Esophagus muscularis mucosa (tissue), 4 donors: Measurements from ENCODE around the gene ALDH3B1. TPM values are rescaled to one million over a fixed set of nuclear protein-coding genes. Genes with fewer than 3 reads are reported as not detected.

ENCODE experiments used
- DNase-seq: peaks from one replicate; pipeline ENCODE4 v3.0.0-alpha.2; 2017; ENCODE audit errors: extremely low spot score
- H3K27ac ChIP-seq, 4 donors: fragments of 200-600 bp; sonication (generic); replicated peaks in 1 of 4; 1 replicate in 3 of 4; 2 replicates in 1 of 4; pipeline ENCODE4 v1.5.1; 2016 to 2019; ENCODE audit warnings: mild to moderate bottlenecking in 1 of 4
- H3K27me3 ChIP-seq, 4 donors: fragments of 200-600 bp; sonication (generic); one replicate each; pipeline versions ENCODE4 v1.5.1 to v1.6.0; 2016 to 2019
- H3K36me3 ChIP-seq, 4 donors: fragments of 200-600 bp; sonication (generic); one replicate each; pipeline ENCODE4 v1.5.1; 2016 to 2019
- H3K4me1 ChIP-seq, 4 donors: fragments of 200-600 bp; sonication (generic); one replicate each; pipeline ENCODE4 v1.5.1; 2016 to 2019
- H3K4me3 ChIP-seq, 4 donors: fragments of 200-600 bp; sonication (generic); 1 replicate in 2 of 4; 2 replicates in 2 of 4; pipeline ENCODE4 v1.5.1; 2016 to 2019; ENCODE audit warnings: mild to moderate bottlenecking in 4 of 4, moderate library complexity in 1 of 4
- H3K9me3 ChIP-seq, 4 donors: fragments of 200-600 bp; sonication (generic); 1 replicate in 3 of 4; 2 replicates in 1 of 4; pipeline ENCODE4 v1.5.1; 2016 to 2019
- CTCF ChIP-seq, 3 experiments: fragments of 200-600 bp in 2 of 3; fragments of 450-650 bp in 1 of 3; sonication (generic) in 2 of 3; IDR thresholded peaks; one replicate each; pipeline ENCODE4 v1.5.1; 2017 to 2019; ENCODE audit warnings: antibody characterized with exemption in 3 of 3, mild to moderate bottlenecking in 2 of 3, moderate library complexity in 1 of 3
- EP300 ChIP-seq: sonication (generic); formaldehyde crosslinking; IDR thresholded peaks from one replicate; pipeline ENCODE4 v1.6.1; 2017; ENCODE audit warnings: antibody characterized with exemption
- POLR2A ChIP-seq: fragments of 450-650 bp; IDR thresholded peaks from one replicate; pipeline ENCODE4 v1.6.1; 2017; ENCODE audit warnings: antibody characterized with exemption, moderate library complexity, mild to moderate bottlenecking, low read depth
- POLR2AphosphoS5 ChIP-seq, 2 donors: sonication (generic); formaldehyde crosslinking; IDR thresholded peaks; one replicate each; pipeline ENCODE4 v1.6.1; 2017; ENCODE audit warnings: antibody characterized with exemption in 2 of 2
- WGBS: methylation state at CpG from one replicate; pipeline ENCODE4 v1.1.5; 2018; 5-methylcytosine and 5-hydroxymethylcytosine counted together
- intact Hi-C: fragments of 100-400 bp; cut with DNase I; formaldehyde crosslinking; loops from one replicate; pipeline ENCODE4 v1.15.1; 2023
- total RNA-seq, 4 donors: library from RNA; depleted of rRNA; stranded (reverse); fragments of >200 nt; gene quantifications; one replicate each; pipeline versions ENCODE4 v1.1.0 to v1.2.1, GENCODE V29; 2016

Gene ALDH3B1
- total RNA-seq, 4 donors from 2014 or later: 10.6 to 17.2 (median 12.6) TPM

GRCh38 chr11:68003846-68004550, 6.1 kb upstream of the ALDH3B1 start, which contains the start of gene UNC93B1:
UNC93B1 (minus strand) TSS chr11:68004097; CDS start chr11:68004043, 54 bp downstream.
- Histone ChIP-seq H3K27me3 (no peaks in the 10 kb centered on the region), H3K9me3 (no peaks in the 10 kb centered on the region), H3K4me3 (peak within 1 kb of the TSS; percentile 68 to 98 (median 82)), H3K4me1 (peaks cover 5 to 30% (median 22%) of the 10 kb centered on the region in 4 donors), H3K36me3 (no peaks in the 10 kb centered on the region), H3K27ac (peak within 1 kb of the TSS; percentile 63 to 82 (median 75))
- TF ChIP-seq POLR2AphosphoS5 (IDR thresholded peaks at IDR 0.05) (peak; percentile 24 to 70), POLR2A (peak; percentile 38), CTCF (IDR thresholded peaks at IDR 0.05) (no peak)
- WGBS: 33% methylated on average over 1 of the region's 64 CpGs
- intact Hi-C loops: no loop called here
- DNase-seq: peak; percentile 95

GRCh38 chr11:68004551-68005335, 5.4 kb upstream of the ALDH3B1 start:
- H3K4me3 ChIP-seq: peak overlapping the region; percentile 68 to 98 (median 82)
- no peaks in the 10 kb centered on the region for H3K9me3 ChIP-seq
- DNase-seq: no peak
- WGBS: 75% methylated on average over 12 of the region's 14 CpGs
- TF ChIP-seq POLR2A (no peak), EP300 (no peak), POLR2AphosphoS5 (IDR thresholded peaks at IDR 0.05) (no peak), CTCF (IDR thresholded peaks at IDR 0.05) (no peak)
- H3K4me1 ChIP-seq: peaks cover 10 to 37% (median 29%) of the 10 kb centered on the region in 4 donors
- intact Hi-C loops: no loop called here
- H3K27ac ChIP-seq: peak overlapping the region in 1 of 4 donors; percentile 63
- no peaks in the 10 kb centered on the region for H3K36me3 ChIP-seq
- H3K27me3 ChIP-seq: no peaks in the 10 kb centered on the region

- Histone ChIP-seq H3K4me3 (no peak overlapping the region), H3K36me3 (no peaks in the 10 kb centered on the region), H3K27me3 (no peaks in the 10 kb centered on the region), H3K4me1 (peaks cover 25 to 56% (median 48%) of the 10 kb centered on the region in 4 donors), H3K27ac (no peak overlapping the region), H3K9me3 (no peaks in the 10 kb centered on the region)
- intact Hi-C loops: no loop called here
- WGBS: 98% methylated on average over 6 of the region's 7 CpGs
- DNase-seq: no peak
- no peak for TF ChIP-seq POLR2A
- no peak for TF ChIP-seq CTCF (IDR thresholded peaks at IDR 0.05)
- no peak for TF ChIP-seq POLR2AphosphoS5 (IDR thresholded peaks at IDR 0.05)
- TF ChIP-seq EP300: no peak
Observed at GRCh38 chr11:68006606-68007166, 3.4 kb upstream of the ALDH3B1 start.

GRCh38 chr11:68007498-68008380, 2.4 kb upstream of the ALDH3B1 start:
- Histone ChIP-seq H3K27me3 (no peaks in the 10 kb centered on the region), H3K4me3 (no peak overlapping the region), H3K4me1 (peaks cover 25 to 64% (median 56%) of the 10 kb centered on the region in 4 donors), H3K9me3 (no peaks in the 10 kb centered on the region), H3K27ac (peak overlapping the region in 2 of 4 donors; percentile 11 to 79), H3K36me3 (no peaks in the 10 kb centered on the region)
- WGBS: 92% methylated on average over 8 of the region's 16 CpGs
- intact Hi-C loops: no loop called here
- DNase-seq: no peak
- TF ChIP-seq EP300: no peak
- no peak for TF ChIP-seq CTCF (IDR thresholded peaks at IDR 0.05)
- TF ChIP-seq POLR2AphosphoS5 (IDR thresholded peaks at IDR 0.05): no peak
- no peak for TF ChIP-seq POLR2A
